B cell (primary cell): ENCODE measurements around the gene PCOLCE2. TPM values are rescaled to one million over a fixed set of nuclear protein-coding genes. Genes with fewer than 3 reads are reported as not detected.

ENCODE experiments used
- ATAC-seq: fragments of 200-7000 bp; cut with Tn5 transposase; one replicate; pipeline ENCODE4 v1.10.0; 2021; ENCODE audit warnings: low read depth, mild to moderate bottlenecking, moderate number of reproducible peaks, moderate library complexity
- CTCF ChIA-PET: fragments of 350-600 bp; sonication (Branson Sonifier 250); formaldehyde crosslinking; loops from one replicate; lab custom pipeline; 2021; ENCODE audit warnings: antibody characterized with exemption, inconsistent platforms; lab: Charles Lee
- POLR2A ChIA-PET: fragments of 350-600 bp; sonication (Branson Sonifier 250); formaldehyde crosslinking; loops from one replicate; lab custom pipeline; 2021; ENCODE audit warnings: antibody characterized with exemption; lab: Charles Lee
- DNase-seq: peaks from one replicate; pipeline ENCODE4 v3.0.0; 2013
- H2AFZ ChIP-seq: 2 replicates; pipeline ENCODE4 v1.6.1; 2012; ENCODE audit warnings: mild to moderate bottlenecking, low read depth, low read length; ENCODE audit not compliant: insufficient read depth, poor library complexity, severe bottlenecking
- H3K27ac ChIP-seq, 2 donors: 1 replicate in 1 of 2; 2 replicates in 1 of 2; pipeline ENCODE4 v1.5.1; 2012 to 2013; ENCODE audit warnings: low read length in 2 of 2, mild to moderate bottlenecking in 2 of 2, moderate library complexity in 1 of 2
- H3K27me3 ChIP-seq, 4 experiments: fragments of 200-600 bp in 1 of 4; sonication (generic) in 1 of 4; replicated peaks in 1 of 4; 1 replicate in 2 of 4; 2 replicates in 2 of 4; pipeline versions ENCODE4 v1.6.1 to v1.7.0; 2013 to 2016; ENCODE audit warnings: low read length in 3 of 4, mild to moderate bottlenecking in 2 of 4, mixed read lengths in 1 of 4, moderate library complexity in 1 of 4; ENCODE audit not compliant: insufficient read depth in 4 of 4, control insufficient read depth in 3 of 4; ENCODE audit errors: control extremely low read depth in 1 of 4
- H3K36me3 ChIP-seq, 2 experiments: replicated peaks in 1 of 2; 1 replicate in 1 of 2; 2 replicates in 1 of 2; pipeline versions ENCODE4 v1.6.1 to v1.7.1; 2013; ENCODE audit warnings: low read length in 1 of 2; ENCODE audit not compliant: insufficient read depth in 2 of 2, control insufficient read depth in 1 of 2; ENCODE audit errors: control extremely low read depth in 1 of 2, extremely low read depth in 1 of 2
- H3K4me1 ChIP-seq, 2 donors: fragments of 200-600 bp in 1 of 2; sonication (generic) in 1 of 2; 1 replicate in 1 of 2; 2 replicates in 1 of 2; pipeline versions ENCODE4 v1.5.1 to v1.6.1; 2013 to 2017; ENCODE audit warnings: low read length in 2 of 2; ENCODE audit not compliant: control insufficient read depth in 2 of 2, insufficient read depth in 2 of 2
- H3K4me2 ChIP-seq: replicated peaks from 2 replicates; pipeline ENCODE3; 2012; ENCODE audit warnings: mild to moderate bottlenecking, low read depth, low read length; ENCODE audit not compliant: poor library complexity, severe bottlenecking
- H3K4me3 ChIP-seq, 5 experiments: fragments of 200-600 bp in 1 of 5; sonication (generic) in 1 of 5; 1 replicate in 3 of 5; 2 replicates in 2 of 5; pipeline versions ENCODE4 v1.5.1 to v1.7.0; 2011 to 2016; ENCODE audit warnings: low read length in 4 of 5, mild to moderate bottlenecking in 4 of 5, low read depth in 2 of 5, control low read depth in 1 of 5, moderate library complexity in 1 of 5; ENCODE audit not compliant: insufficient read depth in 1 of 5; ENCODE audit errors: control extremely low read depth in 1 of 5, extremely low read depth in 1 of 5
- H3K79me2 ChIP-seq: fragments of 200-600 bp; sonication (generic); one replicate; pipeline ENCODE4 v1.6.0; 2016; ENCODE audit warnings: low read length; ENCODE audit not compliant: control insufficient read depth, insufficient read depth
- H3K9ac ChIP-seq: fragments of 200-600 bp; sonication (generic); 2 replicates; pipeline ENCODE4 v1.6.1; 2017; ENCODE audit warnings: mild to moderate bottlenecking, low read length, moderate library complexity
- H3K9me3 ChIP-seq, 3 donors: one replicate each; pipeline versions ENCODE4 v1.6.1 to v1.7.1; 2013; ENCODE audit warnings: low read length in 2 of 3; ENCODE audit not compliant: control insufficient read depth in 2 of 3, insufficient read depth in 1 of 3; ENCODE audit errors: control extremely low read depth in 1 of 3
- H4K20me1 ChIP-seq: 2 replicates; pipeline ENCODE4 v1.6.0; 2012; ENCODE audit warnings: mild to moderate bottlenecking, low read length; ENCODE audit not compliant: insufficient read depth, control insufficient read depth, poor library complexity, severe bottlenecking
- H3K27ac Mint-ChIP-seq: one replicate; pipeline ENCODE4 v1.8.0; 2021; ENCODE audit warnings: mixed read lengths
- H3K27me3 Mint-ChIP-seq: one replicate; pipeline ENCODE4 v1.8.0; 2021; ENCODE audit warnings: mixed read lengths
- H3K4me1 Mint-ChIP-seq: one replicate; pipeline ENCODE4 v1.8.0; 2021; ENCODE audit warnings: mixed read lengths
- H3K4me3 Mint-ChIP-seq: one replicate; pipeline ENCODE4 v1.8.0; 2021; ENCODE audit warnings: mixed read lengths
- H3K9me3 Mint-ChIP-seq: one replicate; pipeline ENCODE4 v1.8.0; 2022; ENCODE audit warnings: mixed read lengths; ENCODE audit not compliant: insufficient read depth
- CTCF ChIP-seq: fragments of 200-600 bp; IDR thresholded peaks from one replicate; pipeline ENCODE4 v1.8.0; 2022; ENCODE audit warnings: antibody characterized with exemption, mild to moderate bottlenecking
- EZH2 ChIP-seq: IDR thresholded peaks from 2 replicates; pipeline ENCODE4 v1.6.1; 2012; ENCODE audit warnings: borderline replicate concordance, low read depth, mild to moderate bottlenecking, moderate library complexity, low read length; ENCODE audit not compliant: insufficient read depth, poor library complexity, severe bottlenecking
- WGBS: methylation state at CpG from one replicate; pipeline ENCODE4 v1.1.5; 2013; ENCODE audit warnings: missing lambda C conversion rate; ENCODE audit not compliant: insufficient coverage; 5-methylcytosine and 5-hydroxymethylcytosine counted together
- intact Hi-C: fragments of 100-400 bp; cut with micrococcal nuclease; formaldehyde crosslinking; loops from one replicate; pipeline ENCODE4 v1.10.0; 2022
- polyA plus RNA-seq: library from polyadenylated mRNA; depleted of rRNA; stranded (reverse); fragments of >200 nt; gene quantifications from 2 replicates; pipeline ENCODE4 v1.2.3, GENCODE V29; 2012
- total RNA-seq, 2 donors: library from RNA; stranded (reverse); fragments of 120-200 nt in 1 of 2; gene quantifications; 1 replicate in 1 of 2; 2 replicates in 1 of 2; pipeline versions ENCODE4 v1.2.3 to v1.2.4, GENCODE V29; 2013 to 2022

The PCOLCE2 gene
- total and polyA plus RNA-seq, 2 donors (not counting 1 experiment from before 2014, with no cell fraction given), result not detected

- no peak overlapping the region for H3K4me3 Mint-ChIP-seq
- no peak overlapping the region for H2AFZ ChIP-seq
- WGBS, result 100% methylated on average over 9 of the region's 9 CpGs
- H4K20me1 ChIP-seq, result no peaks in the 10 kb centered on the region
- DNase-seq (no peak), ATAC-seq (no peak)
- intact Hi-C loops, result no loop called here
- H3K27me3 Mint-ChIP-seq, result no peaks in the 10 kb centered on the region
- H3K27me3 ChIP-seq, result no peaks in the 10 kb centered on the region
- H3K36me3 ChIP-seq, result no peaks in the 10 kb centered on the region
- no peak for TF ChIP-seq CTCF
- no peak for TF ChIP-seq EZH2
- CTCF ChIA-PET, result no interaction called here
- no peaks in the 10 kb centered on the region for H3K4me1 ChIP-seq
- H3K4me1 Mint-ChIP-seq, result no peaks in the 10 kb centered on the region
- H3K79me2 ChIP-seq, result no peaks in the 10 kb centered on the region
- no peak overlapping the region for H3K4me3 ChIP-seq
- H3K9me3 Mint-ChIP-seq, result no peaks in the 10 kb centered on the region
- H3K27ac ChIP-seq, result no peak overlapping the region
- no peak overlapping the region for H3K27ac Mint-ChIP-seq
- no peak overlapping the region for H3K9ac ChIP-seq
- H3K9me3 ChIP-seq, result no peaks in the 10 kb centered on the region
- POLR2A ChIA-PET, result no interaction called here
- H3K4me2 ChIP-seq, result no peak overlapping the region
Measured at GRCh38 chr3:142818651-142819050, 70.2 kb downstream of the PCOLCE2 start.

GRCh38 chr3:142817897-142818296 is 71.0 kb downstream of the PCOLCE2 start:
- Mint-ChIP-seq H3K9me3 (no peaks in the 10 kb centered on the region), H3K27ac (no peak overlapping the region), H3K27me3 (no peaks in the 10 kb centered on the region), H3K4me3 (no peak overlapping the region), H3K4me1 (no peaks in the 10 kb centered on the region)
- H3K36me3 ChIP-seq, result no peaks in the 10 kb centered on the region
- no peak overlapping the region for H3K4me2 ChIP-seq
- intact Hi-C loops, result no loop called here
- H3K4me3 ChIP-seq, result no peak overlapping the region
- H3K9me3 ChIP-seq, result no peaks in the 10 kb centered on the region
- H3K4me1 ChIP-seq, result no peaks in the 10 kb centered on the region
- H4K20me1 ChIP-seq, result no peaks in the 10 kb centered on the region
- no peak for TF ChIP-seq EZH2
- TF ChIP-seq CTCF, result no peak
- POLR2A ChIA-PET, result no interaction called here
- H3K27ac ChIP-seq, result no peak overlapping the region
- ATAC-seq, result no peak
- 95% methylated on average over 4 of the region's 7 CpGs for WGBS
- no peak overlapping the region for H2AFZ ChIP-seq
- CTCF ChIA-PET, result no interaction called here
- H3K79me2 ChIP-seq, result no peaks in the 10 kb centered on the region
- DNase-seq, result no peak
- H3K9ac ChIP-seq, result no peak overlapping the region
- H3K27me3 ChIP-seq, result no peaks in the 10 kb centered on the region
